SK-N-SH treated with all-trans-retinoic acid at 6 μM for 48 hours (cell line): Measurements from ENCODE around the gene NDUFB2.

Experiments
- ATAC-seq: fragments of 200-7000 bp; cut with Tn5 transposase; 3 replicates; pipeline ENCODE4 v1.9.1; 2020; ENCODE audit warnings: mild to moderate bottlenecking, moderate library complexity
- ARNTL ChIP-seq: fragments of 450-650 bp; formaldehyde crosslinking; IDR thresholded peaks from 2 replicates; pipeline ENCODE4 v1.5.0; 2020; ENCODE audit warnings: low read depth, mild to moderate bottlenecking, moderate library complexity, borderline replicate concordance
- BACH2 ChIP-seq: fragments of 250-450 bp; sonication (Bioruptor Pico); IDR thresholded peaks from 2 replicates; pipeline ENCODE4 v1.9.0; 2021; ENCODE audit warnings: mild to moderate bottlenecking, borderline replicate concordance
- CSDC2 ChIP-seq: fragments of 250-450 bp; sonication (Bioruptor Pico); IDR thresholded peaks from 2 replicates; pipeline ENCODE4 v1.5.0; 2020; ENCODE audit warnings: mild to moderate bottlenecking, moderate library complexity
- ESRRG ChIP-seq: fragments of 250-450 bp; sonication (Bioruptor Pico); IDR thresholded peaks from 2 replicates; pipeline ENCODE4 v1.6.1; 2021; ENCODE audit warnings: mild to moderate bottlenecking
- GLIS3 ChIP-seq: fragments of 250-450 bp; sonication (Bioruptor Pico); IDR thresholded peaks from 2 replicates; pipeline ENCODE4 v1.5.0; 2020; ENCODE audit warnings: mild to moderate bottlenecking, moderate library complexity
- ISL1 ChIP-seq: fragments of 250-450 bp; sonication (Bioruptor Pico); IDR thresholded peaks from 2 replicates; pipeline ENCODE4 v2.1.2; 2022; ENCODE audit warnings: mild to moderate bottlenecking, moderate library complexity
- OSR1 ChIP-seq: fragments of 250-450 bp; sonication (Bioruptor Pico); IDR thresholded peaks from 2 replicates; pipeline ENCODE4 v1.8.0; 2022; ENCODE audit warnings: moderate library complexity, mild to moderate bottlenecking, inconsistent platforms
- TCF4 ChIP-seq: fragments of 250-450 bp; sonication (Bioruptor Pico); IDR thresholded peaks from 2 replicates; pipeline ENCODE4 v1.8.0; 2021; ENCODE audit warnings: mild to moderate bottlenecking, moderate library complexity, borderline replicate concordance
- ZFP3 ChIP-seq: fragments of 250-450 bp; sonication (Bioruptor Pico); IDR thresholded peaks from 2 replicates; pipeline ENCODE4 v1.5.0; 2020; ENCODE audit warnings: mild to moderate bottlenecking, moderate library complexity
- ZFP30 ChIP-seq: fragments of 450-650 bp; formaldehyde crosslinking; IDR thresholded peaks from 2 replicates; pipeline ENCODE4 v1.5.0; 2022; ENCODE audit warnings: mild to moderate bottlenecking, moderate library complexity
- ZNF70 ChIP-seq: fragments of 450-650 bp; formaldehyde crosslinking; IDR thresholded peaks from 2 replicates; pipeline ENCODE4 v1.5.0; 2020; ENCODE audit warnings: mild to moderate bottlenecking, moderate library complexity
- ZNF8 ChIP-seq: fragments of 450-650 bp; formaldehyde crosslinking; IDR thresholded peaks from 2 replicates; pipeline ENCODE4 v1.5.0; 2020; ENCODE audit warnings: mild to moderate bottlenecking, moderate library complexity
- TF ChIP-seq, protein P1 (sequence below): fragments of 250-450 bp; sonication (Bioruptor Pico); IDR thresholded peaks from 2 replicates; pipeline ENCODE4 v1.5.1; 2020; ENCODE audit warnings: low read depth, mild to moderate bottlenecking, moderate library complexity
- TF ChIP-seq, protein P2 (sequence below): fragments of 250-450 bp; sonication (Bioruptor Pico); IDR thresholded peaks from 2 replicates; pipeline ENCODE4 v1.8.0; 2020; ENCODE audit warnings: mild to moderate bottlenecking, moderate library complexity, borderline replicate concordance
- TF ChIP-seq, protein P3 (sequence below): fragments of 250-450 bp; sonication (Bioruptor Pico); IDR thresholded peaks from 2 replicates; pipeline ENCODE4 v1.5.1; 2021; ENCODE audit warnings: mild to moderate bottlenecking, moderate library complexity
- TF ChIP-seq, protein P4 (sequence below): fragments of 250-450 bp; sonication (Bioruptor Pico); IDR thresholded peaks from 2 replicates; pipeline ENCODE4 v1.5.0; 2020; ENCODE audit warnings: mild to moderate bottlenecking, moderate library complexity
- TF ChIP-seq, protein P5 (sequence below): fragments of 250-450 bp; sonication (Bioruptor Pico); IDR thresholded peaks from 2 replicates; pipeline ENCODE4 v1.8.0; 2021; ENCODE audit warnings: low read depth, mild to moderate bottlenecking, moderate library complexity, borderline replicate concordance

NDUFB2 gene

DNA sequence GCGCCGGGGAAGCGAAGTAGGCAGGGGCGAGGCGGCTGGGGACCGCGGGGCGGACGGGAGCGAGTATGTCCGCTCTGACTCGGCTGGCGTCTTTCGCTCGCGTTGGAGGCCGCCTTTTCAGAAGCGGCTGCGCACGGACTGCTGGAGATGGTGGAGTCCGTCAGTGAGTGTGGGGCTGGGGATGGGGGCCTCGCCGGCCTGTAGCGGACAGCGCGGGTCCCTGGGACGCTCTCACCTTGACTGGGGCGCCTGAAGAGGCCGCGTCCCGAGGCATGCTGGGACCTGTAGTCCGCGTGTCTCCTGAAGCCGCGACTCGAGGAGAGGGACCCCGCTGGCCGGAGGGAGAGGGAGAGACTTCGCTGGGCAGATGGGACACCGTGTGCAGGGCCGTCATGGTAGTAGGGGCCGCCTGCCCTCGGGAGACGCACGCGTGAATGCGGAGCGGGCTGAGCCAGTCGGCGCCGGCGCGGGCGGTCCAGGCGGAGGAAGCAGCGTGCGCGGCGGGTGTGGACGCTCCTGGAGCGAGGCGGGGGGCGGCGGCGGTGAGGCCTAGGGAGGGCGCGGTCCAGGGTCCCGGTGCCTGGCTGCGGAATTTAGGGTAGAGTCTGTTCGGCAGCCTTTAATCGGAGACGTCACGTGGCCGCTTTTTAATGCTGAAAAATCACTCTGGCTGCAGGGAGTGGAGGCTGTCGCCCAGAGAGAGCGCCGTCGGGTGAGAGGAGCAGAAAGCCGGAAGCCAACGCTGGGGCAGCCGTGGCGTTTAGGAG, at the start of gene NDUFB2:
NDUFB2 (plus strand) TSS at position 29 of the 767 bp plus-strand sequence; CDS start at position 66, 37 bp downstream.
- TF ChIP-seq ARNTL = no peak
- TF ChIP-seq, protein P1, sequence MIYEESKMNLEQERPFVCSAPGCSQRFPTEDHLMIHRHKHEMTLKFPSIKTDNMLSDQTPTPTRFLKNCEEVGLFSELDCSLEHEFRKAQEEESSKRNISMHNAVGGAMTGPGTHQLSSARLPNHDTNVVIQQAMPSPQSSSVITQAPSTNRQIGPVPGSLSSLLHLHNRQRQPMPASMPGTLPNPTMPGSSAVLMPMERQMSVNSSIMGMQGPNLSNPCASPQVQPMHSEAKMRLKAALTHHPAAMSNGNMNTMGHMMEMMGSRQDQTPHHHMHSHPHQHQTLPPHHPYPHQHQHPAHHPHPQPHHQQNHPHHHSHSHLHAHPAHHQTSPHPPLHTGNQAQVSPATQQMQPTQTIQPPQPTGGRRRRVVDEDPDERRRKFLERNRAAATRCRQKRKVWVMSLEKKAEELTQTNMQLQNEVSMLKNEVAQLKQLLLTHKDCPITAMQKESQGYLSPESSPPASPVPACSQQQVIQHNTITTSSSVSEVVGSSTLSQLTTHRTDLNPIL (CRISPR knock-in tag) = peak; percentile 52; the same call in 1 of the 2 replicates
- peak; percentile 92 for TF ChIP-seq GLIS3 (CRISPR knock-in tag)
- TF ChIP-seq, protein P2, sequence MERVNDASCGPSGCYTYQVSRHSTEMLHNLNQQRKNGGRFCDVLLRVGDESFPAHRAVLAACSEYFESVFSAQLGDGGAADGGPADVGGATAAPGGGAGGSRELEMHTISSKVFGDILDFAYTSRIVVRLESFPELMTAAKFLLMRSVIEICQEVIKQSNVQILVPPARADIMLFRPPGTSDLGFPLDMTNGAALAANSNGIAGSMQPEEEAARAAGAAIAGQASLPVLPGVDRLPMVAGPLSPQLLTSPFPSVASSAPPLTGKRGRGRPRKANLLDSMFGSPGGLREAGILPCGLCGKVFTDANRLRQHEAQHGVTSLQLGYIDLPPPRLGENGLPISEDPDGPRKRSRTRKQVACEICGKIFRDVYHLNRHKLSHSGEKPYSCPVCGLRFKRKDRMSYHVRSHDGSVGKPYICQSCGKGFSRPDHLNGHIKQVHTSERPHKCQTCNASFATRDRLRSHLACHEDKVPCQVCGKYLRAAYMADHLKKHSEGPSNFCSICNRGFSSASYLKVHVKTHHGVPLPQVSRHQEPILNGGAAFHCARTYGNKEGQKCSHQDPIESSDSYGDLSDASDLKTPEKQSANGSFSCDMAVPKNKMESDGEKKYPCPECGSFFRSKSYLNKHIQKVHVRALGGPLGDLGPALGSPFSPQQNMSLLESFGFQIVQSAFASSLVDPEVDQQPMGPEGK (CRISPR knock-in tag) = peak; percentile 47; the same call in 1 of the 2 replicates
- TF ChIP-seq ZFP3 (CRISPR knock-in tag) = peak; percentile 61; the same call in 1 of the 2 replicates
- 0 out of 2 replicates have a peak, but pooled peaks have one; percentile 32 for TF ChIP-seq ZNF70 (CRISPR knock-in tag)
- TF ChIP-seq, protein P3, sequence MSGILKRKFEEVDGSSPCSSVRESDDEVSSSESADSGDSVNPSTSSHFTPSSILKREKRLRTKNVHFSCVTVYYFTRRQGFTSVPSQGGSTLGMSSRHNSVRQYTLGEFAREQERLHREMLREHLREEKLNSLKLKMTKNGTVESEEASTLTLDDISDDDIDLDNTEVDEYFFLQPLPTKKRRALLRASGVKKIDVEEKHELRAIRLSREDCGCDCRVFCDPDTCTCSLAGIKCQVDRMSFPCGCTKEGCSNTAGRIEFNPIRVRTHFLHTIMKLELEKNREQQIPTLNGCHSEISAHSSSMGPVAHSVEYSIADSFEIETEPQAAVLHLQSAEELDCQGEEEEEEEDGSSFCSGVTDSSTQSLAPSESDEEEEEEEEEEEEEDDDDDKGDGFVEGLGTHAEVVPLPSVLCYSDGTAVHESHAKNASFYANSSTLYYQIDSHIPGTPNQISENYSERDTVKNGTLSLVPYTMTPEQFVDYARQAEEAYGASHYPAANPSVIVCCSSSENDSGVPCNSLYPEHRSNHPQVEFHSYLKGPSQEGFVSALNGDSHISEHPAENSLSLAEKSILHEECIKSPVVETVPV (CRISPR knock-in tag) = no peak
- TF ChIP-seq CSDC2 (CRISPR knock-in tag) = peak; percentile 80
- TF ChIP-seq, protein P4, sequence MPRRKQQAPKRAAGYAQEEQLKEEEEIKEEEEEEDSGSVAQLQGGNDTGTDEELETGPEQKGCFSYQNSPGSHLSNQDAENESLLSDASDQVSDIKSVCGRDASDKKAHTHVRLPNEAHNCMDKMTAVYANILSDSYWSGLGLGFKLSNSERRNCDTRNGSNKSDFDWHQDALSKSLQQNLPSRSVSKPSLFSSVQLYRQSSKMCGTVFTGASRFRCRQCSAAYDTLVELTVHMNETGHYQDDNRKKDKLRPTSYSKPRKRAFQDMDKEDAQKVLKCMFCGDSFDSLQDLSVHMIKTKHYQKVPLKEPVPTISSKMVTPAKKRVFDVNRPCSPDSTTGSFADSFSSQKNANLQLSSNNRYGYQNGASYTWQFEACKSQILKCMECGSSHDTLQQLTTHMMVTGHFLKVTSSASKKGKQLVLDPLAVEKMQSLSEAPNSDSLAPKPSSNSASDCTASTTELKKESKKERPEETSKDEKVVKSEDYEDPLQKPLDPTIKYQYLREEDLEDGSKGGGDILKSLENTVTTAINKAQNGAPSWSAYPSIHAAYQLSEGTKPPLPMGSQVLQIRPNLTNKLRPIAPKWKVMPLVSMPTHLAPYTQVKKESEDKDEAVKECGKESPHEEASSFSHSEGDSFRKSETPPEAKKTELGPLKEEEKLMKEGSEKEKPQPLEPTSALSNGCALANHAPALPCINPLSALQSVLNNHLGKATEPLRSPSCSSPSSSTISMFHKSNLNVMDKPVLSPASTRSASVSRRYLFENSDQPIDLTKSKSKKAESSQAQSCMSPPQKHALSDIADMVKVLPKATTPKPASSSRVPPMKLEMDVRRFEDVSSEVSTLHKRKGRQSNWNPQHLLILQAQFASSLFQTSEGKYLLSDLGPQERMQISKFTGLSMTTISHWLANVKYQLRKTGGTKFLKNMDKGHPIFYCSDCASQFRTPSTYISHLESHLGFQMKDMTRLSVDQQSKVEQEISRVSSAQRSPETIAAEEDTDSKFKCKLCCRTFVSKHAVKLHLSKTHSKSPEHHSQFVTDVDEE = 0 out of 2 replicates have a peak, but pooled peaks have one; percentile 44
- peak; percentile 58; the same call in 1 of the 2 replicates for TF ChIP-seq ESRRG (CRISPR knock-in tag)

DNA sequence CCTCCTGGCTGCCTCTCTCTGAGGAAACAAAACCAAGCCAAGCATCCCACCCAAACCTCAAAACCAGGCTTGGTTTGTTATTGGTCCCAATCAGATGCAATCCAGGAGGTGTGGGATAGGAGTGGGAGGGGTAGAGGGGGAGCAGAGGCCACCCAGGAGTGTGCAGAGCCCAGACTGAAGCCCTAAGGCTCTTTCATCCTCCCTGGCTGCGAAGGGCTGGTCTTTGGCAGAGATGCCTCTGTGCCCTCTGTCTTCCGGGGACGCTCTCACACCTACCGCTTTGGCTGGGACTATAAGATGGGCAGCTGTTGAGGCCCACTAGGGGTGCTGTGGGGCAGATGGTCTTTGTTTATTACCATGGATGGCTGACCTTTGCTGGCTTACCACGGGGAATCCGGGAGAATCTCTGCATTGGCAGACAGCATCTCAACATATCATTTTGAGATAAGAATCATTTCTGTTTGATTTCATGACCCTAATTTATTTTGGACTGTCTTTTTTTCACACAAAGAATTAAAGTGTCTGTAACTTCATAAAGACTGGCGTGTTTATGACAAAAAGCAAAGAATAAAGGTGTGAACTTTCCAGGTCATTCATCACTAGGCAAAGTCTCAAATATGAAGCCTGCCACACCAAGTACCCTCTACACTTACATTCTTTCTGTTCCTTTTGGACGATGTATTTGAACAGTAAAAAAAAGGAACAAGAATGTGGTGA, 49.4 kb upstream of the NDUFB2 start:
- ATAC-seq = peak; percentile 96
- TF ChIP-seq OSR1 (CRISPR knock-in tag) (no peak), ISL1 (CRISPR knock-in tag) (no peak), ARNTL (no peak), BACH2 (CRISPR knock-in tag) (no peak), TCF4 (CRISPR knock-in tag) (peak; percentile 46; the same call in 1 of the 2 replicates), ZFP3 (CRISPR knock-in tag) (no peak), ZFP30 (CRISPR knock-in tag) (no peak), ZNF70 (CRISPR knock-in tag) (no peak), ZNF8 (CRISPR knock-in tag) (peak; percentile 27; the same call in 1 of the 2 replicates), GLIS3 (CRISPR knock-in tag) (no peak)
- TF ChIP-seq, protein P4 = peak; percentile 55; the same call in 1 of the 2 replicates
- TF ChIP-seq, protein P5, sequence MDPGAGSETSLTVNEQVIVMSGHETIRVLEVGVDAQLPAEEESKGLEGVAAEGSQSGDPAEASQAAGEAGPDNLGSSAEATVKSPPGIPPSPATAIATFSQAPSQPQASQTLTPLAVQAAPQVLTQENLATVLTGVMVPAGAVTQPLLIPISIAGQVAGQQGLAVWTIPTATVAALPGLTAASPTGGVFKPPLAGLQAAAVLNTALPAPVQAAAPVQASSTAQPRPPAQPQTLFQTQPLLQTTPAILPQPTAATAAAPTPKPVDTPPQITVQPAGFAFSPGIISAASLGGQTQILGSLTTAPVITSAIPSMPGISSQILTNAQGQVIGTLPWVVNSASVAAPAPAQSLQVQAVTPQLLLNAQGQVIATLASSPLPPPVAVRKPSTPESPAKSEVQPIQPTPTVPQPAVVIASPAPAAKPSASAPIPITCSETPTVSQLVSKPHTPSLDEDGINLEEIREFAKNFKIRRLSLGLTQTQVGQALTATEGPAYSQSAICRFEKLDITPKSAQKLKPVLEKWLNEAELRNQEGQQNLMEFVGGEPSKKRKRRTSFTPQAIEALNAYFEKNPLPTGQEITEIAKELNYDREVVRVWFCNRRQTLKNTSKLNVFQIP (CRISPR knock-in tag) = no peak

More for the DNA sequence above, at the start of gene NDUFB2:
- ATAC-seq = peak; percentile 94
